Measurements from ENCODE around the gene ATP6V0E2.

ATP6V0E2 gene

GRCh38 chr7:149879766-149880637 is 6.2 kb downstream of the ATP6V0E2 start:
- no peak overlapping the region for H3K4me3 ChIP-seq (ENCODE audit: low read depth, low read length)
- TF ChIP-seq, protein P1, sequence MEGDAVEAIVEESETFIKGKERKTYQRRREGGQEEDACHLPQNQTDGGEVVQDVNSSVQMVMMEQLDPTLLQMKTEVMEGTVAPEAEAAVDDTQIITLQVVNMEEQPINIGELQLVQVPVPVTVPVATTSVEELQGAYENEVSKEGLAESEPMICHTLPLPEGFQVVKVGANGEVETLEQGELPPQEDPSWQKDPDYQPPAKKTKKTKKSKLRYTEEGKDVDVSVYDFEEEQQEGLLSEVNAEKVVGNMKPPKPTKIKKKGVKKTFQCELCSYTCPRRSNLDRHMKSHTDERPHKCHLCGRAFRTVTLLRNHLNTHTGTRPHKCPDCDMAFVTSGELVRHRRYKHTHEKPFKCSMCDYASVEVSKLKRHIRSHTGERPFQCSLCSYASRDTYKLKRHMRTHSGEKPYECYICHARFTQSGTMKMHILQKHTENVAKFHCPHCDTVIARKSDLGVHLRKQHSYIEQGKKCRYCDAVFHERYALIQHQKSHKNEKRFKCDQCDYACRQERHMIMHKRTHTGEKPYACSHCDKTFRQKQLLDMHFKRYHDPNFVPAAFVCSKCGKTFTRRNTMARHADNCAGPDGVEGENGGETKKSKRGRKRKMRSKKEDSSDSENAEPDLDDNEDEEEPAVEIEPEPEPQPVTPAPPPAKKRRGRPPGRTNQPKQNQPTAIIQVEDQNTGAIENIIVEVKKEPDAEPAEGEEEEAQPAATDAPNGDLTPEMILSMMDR (IDR thresholded peaks at IDR 0.05; ENCODE audit: low read depth, low read length, missing control alignments): no peak
- H3K36me3 ChIP-seq (replicated peaks): no peaks in the 10 kb centered on the region
- DNase-seq: no peak
- H3K27me3 ChIP-seq (replicated peaks): no peaks in the 10 kb centered on the region
- in situ Hi-C loops (cut with HindIII; ENCODE audit: low pct_ligation_motif_present, low sequenced_read_pairs): no loop called here
- no peak overlapping the region for H3K27ac ChIP-seq

GRCh38 chr7:149880638-149881311 is 7.0 kb downstream of the ATP6V0E2 start:
- Histone ChIP-seq H3K27ac (no peak overlapping the region), H3K4me3 (ENCODE audit: low read depth, low read length) (no peak overlapping the region), H3K36me3 (replicated peaks) (no peaks in the 10 kb centered on the region), H3K27me3 (replicated peaks) (no peaks in the 10 kb centered on the region)
- DNase-seq: no peak
- TF ChIP-seq, protein P1 (IDR thresholded peaks at IDR 0.05; ENCODE audit: low read depth, low read length, missing control alignments): no peak
- in situ Hi-C loops (cut with HindIII; ENCODE audit: low pct_ligation_motif_present, low sequenced_read_pairs): no loop called here

GRCh38 chr7:149881328-149882247 is 7.8 kb downstream of the ATP6V0E2 start:
- no peak for DNase-seq
- Histone ChIP-seq H3K36me3 (replicated peaks) (no peaks in the 10 kb centered on the region), H3K27me3 (replicated peaks) (no peaks in the 10 kb centered on the region), H3K4me3 (ENCODE audit: low read depth, low read length) (no peak overlapping the region), H3K27ac (no peak overlapping the region)
- in situ Hi-C loops (cut with HindIII; ENCODE audit: low pct_ligation_motif_present, low sequenced_read_pairs): no loop called here
- TF ChIP-seq, protein P1 (IDR thresholded peaks at IDR 0.05; ENCODE audit: low read depth, low read length, missing control alignments): no peak

- TF ChIP-seq, protein P1 (IDR thresholded peaks at IDR 0.05; ENCODE audit: low read depth, low read length, missing control alignments): no peak
- H3K4me3 ChIP-seq (ENCODE audit: low read depth, low read length): no peak overlapping the region
- H3K36me3 ChIP-seq (replicated peaks): no peaks in the 10 kb centered on the region
- H3K27me3 ChIP-seq (replicated peaks): no peaks in the 10 kb centered on the region
- in situ Hi-C loops (cut with HindIII; ENCODE audit: low pct_ligation_motif_present, low sequenced_read_pairs): no loop called here
- no peak overlapping the region for H3K27ac ChIP-seq
- DNase-seq: no peak
These were observed 8.7 kb downstream of the ATP6V0E2 start for GRCh38 chr7:149882248-149883047.

GRCh38 chr7:149883048-149883438 is 9.3 kb downstream of the ATP6V0E2 start:
- in situ Hi-C loops (cut with HindIII; ENCODE audit: low pct_ligation_motif_present, low sequenced_read_pairs): no loop called here
- TF ChIP-seq, protein P1 (IDR thresholded peaks at IDR 0.05; ENCODE audit: low read depth, low read length, missing control alignments): no peak
- Histone ChIP-seq H3K4me3 (ENCODE audit: low read depth, low read length) (no peak overlapping the region), H3K27me3 (replicated peaks) (no peaks in the 10 kb centered on the region), H3K27ac (no peak overlapping the region), H3K36me3 (replicated peaks) (no peaks in the 10 kb centered on the region)
- DNase-seq: no peak

Measured in brain microvascular endothelial cell (primary cell).